Caco-2 (cell line): ENCODE measurements around the gene LSM14A. TPM values are rescaled to one million over a fixed set of nuclear protein-coding genes. Genes with fewer than 3 reads are reported as not detected.
"Not testable (repeated sequence)": the region's sequence is repeated elsewhere in the genome, so short reads cannot be mapped to it uniquely, and the experiment has no call there.

Experiments
- BruUV-seq: library from RNA; stranded (reverse); fragments of 400-500 nt; replicated peaks from 2 replicates; lab custom pipeline; 2021; lab: Mats Ljungman, UMichigan
- CTCF ChIA-PET: fragments of 300-600 bp; sonication (Branson Sonifier 250); formaldehyde crosslinking; loops from one replicate; lab custom pipeline; 2022; ENCODE audit warnings: antibody characterized with exemption; lab: Charles Lee
- POLR2A ChIA-PET: fragments of 300-600 bp; sonication (Branson Sonifier 250); formaldehyde crosslinking; loops from one replicate; lab custom pipeline; 2022; ENCODE audit warnings: antibody characterized with exemption; lab: Charles Lee
- DNase-seq, 2 experiments: peaks; one replicate each; pipeline versions ENCODE4 v3.0.0 to v3.0.0-alpha.2; 2020 to 2022
- H3K27me3 ChIP-seq: replicated peaks from 2 replicates; pipeline ENCODE4 v1.6.0; 2011; ENCODE audit warnings: low read length; ENCODE audit not compliant: control insufficient read depth, insufficient read depth
- H3K36me3 ChIP-seq: 2 replicates; pipeline ENCODE4 v1.5.1; 2011; ENCODE audit warnings: low read length; ENCODE audit not compliant: control insufficient read depth, insufficient read depth
- H3K4me1 ChIP-seq: fragments of 250-450 bp; sonication (Bioruptor Pico); 2 replicates; pipeline ENCODE4 v1.5.1; 2020; ENCODE audit warnings: mild to moderate bottlenecking
- H3K4me3 ChIP-seq: 2 replicates; pipeline ENCODE4 v1.5.1; 2011; ENCODE audit warnings: low read depth, mild to moderate bottlenecking, control low read depth, low read length
- H3K9me3 ChIP-seq: fragments of 250-450 bp; sonication (Bioruptor Pico); 2 replicates; pipeline ENCODE4 v1.5.1; 2020; ENCODE audit warnings: mild to moderate bottlenecking, moderate library complexity
- H3K27ac Mint-ChIP-seq: one replicate; pipeline ENCODE4 v1.8.0; 2022; ENCODE audit warnings: mixed read lengths; ENCODE audit not compliant: unreplicated experiment
- H3K27me3 Mint-ChIP-seq: one replicate; pipeline ENCODE4 v1.8.0; 2022; ENCODE audit warnings: mixed read lengths; ENCODE audit not compliant: insufficient read depth, unreplicated experiment
- H3K36me3 Mint-ChIP-seq: one replicate; pipeline ENCODE4 v1.8.0; 2022; ENCODE audit warnings: mild to moderate bottlenecking, mixed read lengths; ENCODE audit not compliant: insufficient read depth, unreplicated experiment
- H3K4me1 Mint-ChIP-seq: one replicate; pipeline ENCODE4 v1.8.0; 2022; ENCODE audit warnings: low read depth, mixed read lengths; ENCODE audit not compliant: unreplicated experiment
- H3K4me3 Mint-ChIP-seq: one replicate; pipeline ENCODE4 v1.8.0; 2022; ENCODE audit warnings: mild to moderate bottlenecking, moderate library complexity, mixed read lengths; ENCODE audit not compliant: unreplicated experiment
- H3K9me3 Mint-ChIP-seq: one replicate; pipeline ENCODE4 v1.8.0; 2022; ENCODE audit warnings: mixed read lengths; ENCODE audit not compliant: unreplicated experiment
- CTCF ChIP-seq, 2 experiments: fragments of 200-600 bp in 1 of 2; IDR thresholded peaks; 1 replicate in 1 of 2; 2 replicates in 1 of 2; pipeline versions ENCODE4 v1.5.1 to v1.8.0; 2011 to 2022; ENCODE audit warnings: antibody characterized with exemption in 1 of 2, control low read depth in 1 of 2, inconsistent platforms in 1 of 2, low read depth in 1 of 2, low read length in 1 of 2, mild to moderate bottlenecking in 1 of 2, moderate library complexity in 1 of 2; ENCODE audit not compliant: insufficient read depth in 1 of 2, severe bottlenecking in 1 of 2, unreplicated experiment in 1 of 2
- intact Hi-C: fragments of 100-400 bp; cut with micrococcal nuclease; formaldehyde crosslinking; loops from one replicate; pipeline ENCODE4 v1.10.0; 2022; ENCODE audit not compliant: unreplicated experiment
- total RNA-seq: library from RNA; stranded (reverse); gene quantifications from 2 replicates; pipeline ENCODE4 v1.2.3, GENCODE V29; 2022

Gene LSM14A
- total RNA-seq, 1 experiment from 2014 or later: 233 TPM

GRCh38 chr19:34127684-34128189 lies 44.6 kb upstream of the LSM14A start:
- no peaks in the 10 kb centered on the region for H3K4me1 ChIP-seq
- no peaks in the 10 kb centered on the region for H3K27me3 ChIP-seq
- CTCF ChIA-PET: no interaction called here
- no peaks in the 10 kb centered on the region for H3K4me1 Mint-ChIP-seq
- H3K4me3 ChIP-seq: no peak overlapping the region
- POLR2A ChIA-PET: no interaction called here
- intact Hi-C loops: no loop called here
- H3K27ac Mint-ChIP-seq: no peak overlapping the region
- BruUV-seq: no TSS peak
- no peaks in the 10 kb centered on the region for H3K36me3 Mint-ChIP-seq
- no peaks in the 10 kb centered on the region for H3K9me3 ChIP-seq
- no peak for DNase-seq
- no peak overlapping the region for H3K4me3 Mint-ChIP-seq
- H3K27me3 Mint-ChIP-seq: peaks cover 9% of the 10 kb centered on the region
- H3K36me3 ChIP-seq: no peaks in the 10 kb centered on the region
- TF ChIP-seq CTCF (IDR thresholded peaks at IDR 0.05; ENCODE audit: insufficient read depth in 1 of 2, low read depth in 1 of 2, low read length in 1 of 2, severe bottlenecking in 1 of 2, unreplicated experiment in 1 of 2): no peak
- H3K9me3 Mint-ChIP-seq: no peaks in the 10 kb centered on the region

GRCh38 chr19:34128558-34129250 lies 43.6 kb upstream of the LSM14A start:
- H3K4me3 Mint-ChIP-seq: no peak overlapping the region
- BruUV-seq: no TSS peak

GRCh38 chr19:34131100-34131499 lies 41.2 kb upstream of the LSM14A start:
- BruUV-seq: no TSS peak
- Mint-ChIP-seq H3K27ac (no peak overlapping the region), H3K27me3 (peaks cover 2% of the 10 kb centered on the region), H3K9me3 (no peaks in the 10 kb centered on the region), H3K36me3 (peaks cover 7% of the 10 kb centered on the region), H3K4me3 (no peak overlapping the region), H3K4me1 (no peaks in the 10 kb centered on the region)
- intact Hi-C loops: no loop called here
- DNase-seq: no peak
- no peaks in the 10 kb centered on the region for H3K36me3 ChIP-seq
- no peaks in the 10 kb centered on the region for H3K27me3 ChIP-seq
- CTCF ChIA-PET: interaction anchor here (0.6 kb wide), 1 partner anchor 115 kb away, joined by 4 read pairs; no protein-coding TSS in a partner anchor
- POLR2A ChIA-PET: no interaction called here
- H3K9me3 ChIP-seq: no peaks in the 10 kb centered on the region
- 0 out of 2 replicates have a peak, but pooled peaks cover 4% of the 10 kb centered on the region for H3K4me1 ChIP-seq
- no peak for TF ChIP-seq CTCF (IDR thresholded peaks at IDR 0.05; ENCODE audit: insufficient read depth in 1 of 2, low read depth in 1 of 2, low read length in 1 of 2, severe bottlenecking in 1 of 2, unreplicated experiment in 1 of 2)
- H3K4me3 ChIP-seq: no peak overlapping the region

More at GRCh38 chr19:34128558-34129250, 43.6 kb upstream of the LSM14A start:
- Mint-ChIP-seq H3K9me3 (no peaks in the 10 kb centered on the region), H3K36me3 (no peaks in the 10 kb centered on the region), H3K27me3 (peaks cover 2% of the 10 kb centered on the region), H3K27ac (no peak overlapping the region), H3K4me1 (no peaks in the 10 kb centered on the region)
- H3K27me3 ChIP-seq: no peaks in the 10 kb centered on the region
- ChIA-PET POLR2A (no interaction called here), CTCF (no interaction called here)
- intact Hi-C loops: no loop called here
- DNase-seq: no peak
- TF ChIP-seq CTCF (IDR thresholded peaks at IDR 0.05; ENCODE audit: insufficient read depth in 1 of 2, low read depth in 1 of 2, low read length in 1 of 2, severe bottlenecking in 1 of 2, unreplicated experiment in 1 of 2): no peak
- H3K4me3 ChIP-seq: no peak overlapping the region
- 0 out of 2 replicates have a peak, but pooled peaks cover under 1% of the 10 kb centered on the region for H3K4me1 ChIP-seq
- H3K36me3 ChIP-seq: no peaks in the 10 kb centered on the region
- no peaks in the 10 kb centered on the region for H3K9me3 ChIP-seq

GRCh38 chr19:34132145-34132544 lies 40.2 kb upstream of the LSM14A start:
- H3K4me3 Mint-ChIP-seq, POLR2A ChIA-PET, H3K27ac Mint-ChIP-seq, H3K4me1 Mint-ChIP-seq, H3K27me3 Mint-ChIP-seq, CTCF ChIA-PET, DNase-seq, H3K4me3 ChIP-seq, H3K4me1 ChIP-seq, H3K36me3 ChIP-seq, H3K9me3 Mint-ChIP-seq, H3K36me3 Mint-ChIP-seq, intact Hi-C loops, BruUV-seq, H3K27me3 ChIP-seq, H3K9me3 ChIP-seq: not testable (repeated sequence)

- H3K4me1 ChIP-seq, H3K27me3 ChIP-seq, H3K4me3 ChIP-seq, DNase-seq, H3K27ac Mint-ChIP-seq, POLR2A ChIA-PET, H3K36me3 ChIP-seq, H3K4me3 Mint-ChIP-seq, CTCF ChIA-PET, H3K4me1 Mint-ChIP-seq, H3K36me3 Mint-ChIP-seq, H3K9me3 Mint-ChIP-seq, H3K9me3 ChIP-seq, H3K27me3 Mint-ChIP-seq, BruUV-seq, intact Hi-C loops: not testable (repeated sequence)
Measured at GRCh38 chr19:34132706-34133105, 39.6 kb upstream of the LSM14A start.
